Mesothelial cell of epicardium (in vitro differentiated cells): Measurements from ENCODE around the gene ALDOB. TPM values are rescaled to one million over a fixed set of nuclear protein-coding genes. Genes with fewer than 3 reads are reported as not detected.

Experiments
- DNase-seq, 2 experiments: peaks; one replicate each; pipeline ENCODE4 v3.0.0; 2021; ENCODE audit warnings: low spot score in 2 of 2; ENCODE audit not compliant: unreplicated experiment in 2 of 2
- H3K27ac Mint-ChIP-seq: 2 replicates; pipeline ENCODE4 v1.8.0; 2021; ENCODE audit warnings: mixed read lengths
- H3K27me3 Mint-ChIP-seq: 2 replicates; pipeline ENCODE4 v1.8.0; 2021; ENCODE audit warnings: low read depth, mixed read lengths
- H3K36me3 Mint-ChIP-seq: 2 replicates; pipeline ENCODE4 v1.8.0; 2021; ENCODE audit warnings: mixed read lengths
- H3K4me1 Mint-ChIP-seq: 2 replicates; pipeline ENCODE4 v1.8.0; 2021; ENCODE audit warnings: mixed read lengths
- H3K4me3 Mint-ChIP-seq: 2 replicates; pipeline ENCODE4 v1.8.0; 2021; ENCODE audit warnings: mild to moderate bottlenecking, moderate library complexity, mixed read lengths
- H3K9me3 Mint-ChIP-seq: 2 replicates; pipeline ENCODE4 v1.8.0; 2021; ENCODE audit warnings: mixed read lengths
- total RNA-seq: library from RNA; stranded (reverse); gene quantifications from 3 replicates; pipeline ENCODE4 v1.2.1, GENCODE V29; 2021
- TF ChIP-seq, protein P1 (sequence below): fragments of 200-600 bp; sonication (generic); IDR thresholded peaks from one replicate; pipeline ENCODE4 v1.5.0; 2021; ENCODE audit warnings: antibody characterized with exemption; ENCODE audit not compliant: unreplicated experiment

Gene ALDOB
- total RNA-seq, 1 donor from 2014 or later, result not detected

GRCh38 chr9:101398068-101398929 is 37.3 kb downstream of the ALDOB start, which contains the start of the genes MRPL50 and ZNF189:
TSS of gene MRPL50 (minus strand) at chr9:101398618. CDS start at chr9:101398592, 26 bp downstream.
TSS of gene ZNF189 (plus strand) at chr9:101398851. CDS start at chr9:101399157, 306 bp downstream.
- Mint-ChIP-seq H3K9me3 (peaks cover 49% of the 10 kb centered on the region), H3K27ac (peak within 1 kb of the TSS; percentile 99), H3K4me3 (peak within 1 kb of the TSS; percentile 96), H3K27me3 (no peaks in the 10 kb centered on the region), H3K4me1 (peaks cover 33% of the 10 kb centered on the region), H3K36me3 (peaks cover 65% of the 10 kb centered on the region)
- TF ChIP-seq, protein P1, sequence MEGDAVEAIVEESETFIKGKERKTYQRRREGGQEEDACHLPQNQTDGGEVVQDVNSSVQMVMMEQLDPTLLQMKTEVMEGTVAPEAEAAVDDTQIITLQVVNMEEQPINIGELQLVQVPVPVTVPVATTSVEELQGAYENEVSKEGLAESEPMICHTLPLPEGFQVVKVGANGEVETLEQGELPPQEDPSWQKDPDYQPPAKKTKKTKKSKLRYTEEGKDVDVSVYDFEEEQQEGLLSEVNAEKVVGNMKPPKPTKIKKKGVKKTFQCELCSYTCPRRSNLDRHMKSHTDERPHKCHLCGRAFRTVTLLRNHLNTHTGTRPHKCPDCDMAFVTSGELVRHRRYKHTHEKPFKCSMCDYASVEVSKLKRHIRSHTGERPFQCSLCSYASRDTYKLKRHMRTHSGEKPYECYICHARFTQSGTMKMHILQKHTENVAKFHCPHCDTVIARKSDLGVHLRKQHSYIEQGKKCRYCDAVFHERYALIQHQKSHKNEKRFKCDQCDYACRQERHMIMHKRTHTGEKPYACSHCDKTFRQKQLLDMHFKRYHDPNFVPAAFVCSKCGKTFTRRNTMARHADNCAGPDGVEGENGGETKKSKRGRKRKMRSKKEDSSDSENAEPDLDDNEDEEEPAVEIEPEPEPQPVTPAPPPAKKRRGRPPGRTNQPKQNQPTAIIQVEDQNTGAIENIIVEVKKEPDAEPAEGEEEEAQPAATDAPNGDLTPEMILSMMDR, result no peak
- DNase-seq, result peak; percentile 87 to 93

DNA sequence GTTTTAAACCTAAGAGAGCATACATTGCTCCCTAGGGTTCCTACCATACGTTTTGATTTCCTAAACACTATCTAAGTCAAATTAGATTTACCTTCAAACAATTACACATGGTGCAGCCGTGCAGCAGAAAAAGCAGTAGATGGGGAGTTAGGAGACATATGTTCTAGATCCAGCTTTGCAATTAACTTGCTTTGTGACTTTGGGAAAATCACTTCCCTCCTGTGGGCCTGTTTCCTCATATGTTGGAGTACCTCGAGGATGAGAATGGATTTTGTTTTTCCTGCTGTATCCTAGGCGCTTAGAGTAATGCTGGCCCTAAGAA is 37.9 kb downstream of the ALDOB start:
- DNase-seq, result no peak
- peak overlapping the region; percentile 96 for H3K4me3 Mint-ChIP-seq
- peaks cover 33% of the 10 kb centered on the region for H3K4me1 Mint-ChIP-seq
- peaks cover 48% of the 10 kb centered on the region for H3K9me3 Mint-ChIP-seq
- TF ChIP-seq, protein P1, result no peak
- peaks cover 65% of the 10 kb centered on the region for H3K36me3 Mint-ChIP-seq
- no peaks in the 10 kb centered on the region for H3K27me3 Mint-ChIP-seq
- H3K27ac Mint-ChIP-seq, result peak overlapping the region; percentile 99

DNA sequence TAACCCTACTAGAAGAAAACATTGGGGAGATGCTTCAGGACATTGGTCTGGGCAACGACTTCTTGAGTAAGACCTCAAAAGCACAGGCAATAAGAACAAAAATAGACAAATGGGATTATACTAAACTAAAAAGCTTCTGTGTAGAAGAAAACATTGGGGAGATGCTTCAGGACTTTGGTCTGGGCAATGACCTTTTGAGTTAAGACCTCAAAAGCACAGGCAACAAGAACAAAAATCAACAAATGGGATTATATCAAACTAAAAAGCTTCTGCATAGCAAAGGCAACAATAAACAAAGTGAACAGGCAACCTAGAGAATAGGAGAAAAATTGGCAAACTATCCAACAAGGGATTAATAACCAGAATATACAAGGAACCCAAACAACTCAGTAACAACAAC is 40.9 kb downstream of the ALDOB start:
- Mint-ChIP-seq H3K27me3 (no peaks in the 10 kb centered on the region), H3K9me3 (peaks cover 45% of the 10 kb centered on the region), H3K36me3 (peaks cover 64% of the 10 kb centered on the region), H3K4me1 (peaks cover 14% of the 10 kb centered on the region), H3K4me3 (no peak overlapping the region), H3K27ac (no peak overlapping the region)
- TF ChIP-seq, protein P1, result no peak
- no peak for DNase-seq

GRCh38 chr9:101393135-101393534 is 42.4 kb downstream of the ALDOB start:
- Mint-ChIP-seq H3K27me3 (no peaks in the 10 kb centered on the region), H3K4me1 (peaks cover 10% of the 10 kb centered on the region), H3K27ac (no peak overlapping the region), H3K9me3 (peaks cover 45% of the 10 kb centered on the region), H3K4me3 (no peak overlapping the region), H3K36me3 (peaks cover 73% of the 10 kb centered on the region)
- no peak for DNase-seq
- TF ChIP-seq, protein P1, result no peak

DNA sequence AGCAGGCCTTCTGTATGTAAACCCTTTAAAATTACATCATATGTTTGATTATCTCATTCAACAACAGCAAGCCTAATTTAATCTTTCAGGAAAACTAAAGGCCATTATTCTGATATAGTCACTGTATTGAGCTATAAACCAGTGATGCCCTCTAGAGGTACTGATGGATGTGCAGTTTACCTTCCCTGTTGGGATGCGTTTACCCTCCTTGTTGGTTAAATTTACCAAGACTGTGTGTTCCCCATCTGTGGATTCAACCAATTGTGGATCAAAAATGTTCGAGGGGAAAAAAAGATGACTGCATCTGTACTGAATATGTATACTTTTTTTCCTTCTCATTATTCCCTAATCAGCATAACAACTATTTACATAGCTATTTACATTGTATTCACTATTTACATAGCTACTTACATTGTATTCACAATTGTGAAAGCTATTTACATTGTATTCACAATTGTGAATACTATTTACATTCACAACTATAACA is 47.0 kb downstream of the ALDOB start:
- TF ChIP-seq, protein P1, result no peak
- H3K9me3 Mint-ChIP-seq, result peaks cover 41% of the 10 kb centered on the region

More for the DNA sequence above, 47.0 kb downstream of the ALDOB start:
- Mint-ChIP-seq H3K27me3 (no peaks in the 10 kb centered on the region), H3K27ac (no peak overlapping the region), H3K36me3 (peaks cover 60% of the 10 kb centered on the region), H3K4me1 (no peaks in the 10 kb centered on the region), H3K4me3 (no peak overlapping the region)
- DNase-seq, result no peak
